GM06990 (cell line): ENCODE data around the gene C1orf232.

Experiments
- DNase-seq: peaks from one replicate; pipeline ENCODE4 v3.0.0-alpha.2; 2011; ENCODE audit not compliant: insufficient read length; ENCODE audit errors: extremely low read depth
- H3K27me3 ChIP-seq: replicated peaks from 2 replicates; pipeline ENCODE4 v1.6.0; 2011; ENCODE audit warnings: low read length; ENCODE audit not compliant: control insufficient read depth, insufficient read depth
- H3K36me3 ChIP-seq: 2 replicates; pipeline ENCODE4 v1.5.1; 2011; ENCODE audit warnings: low read length; ENCODE audit not compliant: control insufficient read depth, insufficient read depth
- H3K4me3 ChIP-seq: replicated peaks from 2 replicates; pipeline ENCODE4 v1.5.1; 2011; ENCODE audit warnings: low read depth, mild to moderate bottlenecking, control low read depth, low read length
- CTCF ChIP-seq: IDR thresholded peaks from 2 replicates; pipeline ENCODE4 v1.5.1; 2011; ENCODE audit warnings: low read length, control low read depth, mild to moderate bottlenecking, inconsistent platforms; ENCODE audit not compliant: insufficient read depth, poor library complexity, severe bottlenecking

The C1orf232 gene

GRCh38 chr1:26184883-26185282 lies 16.1 kb upstream of the C1orf232 start:
- DNase-seq, result no peak
- no peaks in the 10 kb centered on the region for H3K36me3 ChIP-seq
- H3K4me3 ChIP-seq, result no peak overlapping the region
- no peaks in the 10 kb centered on the region for H3K27me3 ChIP-seq
- TF ChIP-seq CTCF, result no peak

- Histone ChIP-seq H3K27me3 (no peaks in the 10 kb centered on the region), H3K36me3 (no peaks in the 10 kb centered on the region), H3K4me3 (no peak overlapping the region)
- TF ChIP-seq CTCF, result no peak
- no peak for DNase-seq
These were observed 15.3 kb upstream of the C1orf232 start for GRCh38 chr1:26184086-26184485.

- TF ChIP-seq CTCF, result no peak
- H3K4me3 ChIP-seq, result no peak overlapping the region
- no peaks in the 10 kb centered on the region for H3K27me3 ChIP-seq
- no peaks in the 10 kb centered on the region for H3K36me3 ChIP-seq
- no peak for DNase-seq
These were observed 13.6 kb upstream of the C1orf232 start for GRCh38 chr1:26182383-26182696.

GRCh38 chr1:26181586-26182382 lies 13.0 kb upstream of the C1orf232 start:
- Histone ChIP-seq H3K4me3 (no peak overlapping the region), H3K27me3 (no peaks in the 10 kb centered on the region), H3K36me3 (no peaks in the 10 kb centered on the region)
- TF ChIP-seq CTCF, result no peak
- DNase-seq, result no peak

- TF ChIP-seq CTCF, result no peak
- no peak overlapping the region for H3K4me3 ChIP-seq
- DNase-seq, result no peak
These were observed 11.3 kb upstream of the C1orf232 start for GRCh38 chr1:26180010-26180506.

More at GRCh38 chr1:26180010-26180506, 11.3 kb upstream of the C1orf232 start:
- H3K36me3 ChIP-seq, result no peaks in the 10 kb centered on the region
- H3K27me3 ChIP-seq, result no peaks in the 10 kb centered on the region
